AG10803 (cell line): ENCODE results near the gene RPL12.
A peak's percentile ranks its signal among the peaks of the same experiment; 100 is the strongest.

Source experiments
- DNase-seq: peaks from one replicate; pipeline ENCODE4 v3.0.0; 2010; ENCODE audit warnings: low read depth
- H3K4me3 ChIP-seq: 2 replicates; pipeline ENCODE4 v1.5.1; 2011; ENCODE audit warnings: mild to moderate bottlenecking, low read length, control low read depth
- CTCF ChIP-seq: conservative IDR thresholded peaks from 2 replicates; pipeline ENCODE4 v1.5.1; 2011; ENCODE audit warnings: mild to moderate bottlenecking, low read length, control low read depth, inconsistent platforms

Gene RPL12

GRCh38 chr9:127398715-127399400 lies 52.3 kb downstream of the RPL12 start:
- DNase-seq = no peak
- TF ChIP-seq CTCF = no peak
- H3K4me3 ChIP-seq = no peak overlapping the region; the same call in 1 of the 2 replicates

- peak overlapping the region; percentile 59 for H3K4me3 ChIP-seq
- DNase-seq = no peak
- no peak for TF ChIP-seq CTCF
Observed at GRCh38 chr9:127398275-127398647, 52.9 kb downstream of the RPL12 start.
